ENCODE measurements around the gene PRKAG2.

- TF ChIP-seq CTCF (IDR thresholded peaks at IDR 0.05) (no peak), POLR2A (IDR thresholded peaks at IDR 0.05) (no peak), EP300 (IDR thresholded peaks at IDR 0.05; ENCODE audit: low read depth) (no peak)
These were observed 102.0 kb downstream of the PRKAG2 start for GRCh38 chr7:151774951-151775350.

Measured in transverse colon (tissue), 3 donors.